GM15510 (cell line): ENCODE results near the gene SYTL1.

Source experiments
- POLR2A ChIP-seq: IDR thresholded peaks from 3 replicates; pipeline ENCODE4 v1.6.1; 2011; ENCODE audit warnings: borderline replicate concordance; ENCODE audit not compliant: insufficient read length; ENCODE audit errors: extremely low read depth

Gene SYTL1, protein sequence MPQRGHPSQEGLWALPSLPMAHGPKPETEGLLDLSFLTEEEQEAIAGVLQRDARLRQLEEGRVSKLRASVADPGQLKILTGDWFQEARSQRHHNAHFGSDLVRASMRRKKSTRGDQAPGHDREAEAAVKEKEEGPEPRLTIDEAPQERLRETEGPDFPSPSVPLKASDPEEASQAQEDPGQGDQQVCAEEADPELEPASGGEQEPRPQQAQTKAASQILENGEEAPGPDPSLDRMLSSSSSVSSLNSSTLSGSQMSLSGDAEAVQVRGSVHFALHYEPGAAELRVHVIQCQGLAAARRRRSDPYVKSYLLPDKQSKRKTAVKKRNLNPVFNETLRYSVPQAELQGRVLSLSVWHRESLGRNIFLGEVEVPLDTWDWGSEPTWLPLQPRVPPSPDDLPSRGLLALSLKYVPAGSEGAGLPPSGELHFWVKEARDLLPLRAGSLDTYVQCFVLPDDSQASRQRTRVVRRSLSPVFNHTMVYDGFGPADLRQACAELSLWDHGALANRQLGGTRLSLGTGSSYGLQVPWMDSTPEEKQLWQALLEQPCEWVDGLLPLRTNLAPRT

GRCh38 chr1:27341525-27342252, at the start of gene SYTL1:
TSS of gene SYTL1 (plus strand) at chr1:27342022. CDS start at chr1:27345335, 3,313 bp downstream.
- TF ChIP-seq POLR2A, result peak; percentile 58

- TF ChIP-seq POLR2A, result no peak
Observed at GRCh38 chr1:27292106-27292505, 49.7 kb upstream of the SYTL1 start.

DNA sequence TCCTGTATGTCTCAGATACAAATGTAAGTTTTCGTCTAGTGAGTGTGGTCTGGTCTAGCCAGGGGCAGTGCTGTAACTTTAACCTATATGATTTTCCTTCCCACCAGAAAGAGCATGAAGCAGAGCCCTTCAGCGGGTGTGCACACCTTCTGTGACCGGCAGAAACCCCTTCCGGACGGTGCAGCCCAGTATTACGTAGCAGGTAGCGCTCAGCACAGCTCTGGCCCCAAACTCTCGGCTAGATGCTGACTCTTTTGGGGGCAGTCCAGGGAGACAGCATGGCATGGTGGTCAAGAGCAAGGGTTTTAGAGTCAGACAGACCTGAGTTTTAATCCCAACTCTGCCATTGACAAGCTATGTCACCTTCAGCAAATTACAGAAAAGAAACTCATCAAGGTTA, 47.9 kb upstream of the SYTL1 start:
- TF ChIP-seq POLR2A, result no peak

- no peak for TF ChIP-seq POLR2A
Observed at GRCh38 chr1:27296773-27297291, 45.0 kb upstream of the SYTL1 start.

- no peak for TF ChIP-seq POLR2A
Observed at GRCh38 chr1:27297903-27298302, 43.9 kb upstream of the SYTL1 start.

GRCh38 chr1:27298632-27299384, 43.0 kb upstream of the SYTL1 start:
- no peak for TF ChIP-seq POLR2A

DNA sequence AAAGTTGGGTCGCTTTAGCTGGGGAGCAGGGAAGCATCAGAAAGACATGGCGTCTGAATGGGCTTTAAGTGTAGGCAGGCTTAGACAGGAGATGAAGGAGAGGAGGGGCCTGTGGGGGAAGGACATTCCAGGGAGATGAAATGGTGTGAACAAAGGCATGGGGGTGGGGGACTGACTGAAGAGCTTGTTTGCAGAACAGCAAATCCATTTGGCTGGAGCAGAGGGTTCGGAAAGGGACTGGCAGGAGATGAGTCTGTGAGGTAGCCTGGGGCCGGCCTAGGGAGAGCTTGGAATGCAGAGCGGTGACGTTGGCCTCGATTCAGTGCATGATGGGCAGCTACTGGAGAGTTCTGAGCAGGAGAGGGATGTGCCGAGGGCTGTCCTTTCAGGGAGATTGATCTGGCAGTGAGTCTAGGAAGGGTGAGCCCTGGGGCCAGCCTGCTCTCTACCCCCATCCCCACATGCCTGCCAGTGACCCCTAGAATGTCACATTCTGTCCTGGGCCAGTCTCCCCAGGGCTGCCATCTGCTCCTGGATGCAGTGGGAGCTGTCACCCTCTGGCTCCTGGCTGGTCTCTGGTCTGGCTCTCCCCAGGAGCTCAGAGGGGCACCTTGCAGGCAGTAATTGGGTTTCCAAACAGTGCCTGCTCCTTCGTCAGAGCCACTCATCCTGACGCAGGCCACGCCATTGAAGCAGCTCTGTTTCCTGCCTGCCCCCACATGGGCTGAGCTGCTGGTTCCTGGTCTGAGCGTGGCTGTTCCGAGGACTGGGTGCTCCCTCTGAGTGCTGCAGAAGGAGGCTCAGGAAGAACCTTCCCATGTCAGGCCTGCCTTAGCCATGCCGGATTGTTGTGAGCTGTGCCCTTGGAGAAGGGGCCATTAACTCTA, 42.2 kb upstream of the SYTL1 start:
- TF ChIP-seq POLR2A, result no peak

DNA sequence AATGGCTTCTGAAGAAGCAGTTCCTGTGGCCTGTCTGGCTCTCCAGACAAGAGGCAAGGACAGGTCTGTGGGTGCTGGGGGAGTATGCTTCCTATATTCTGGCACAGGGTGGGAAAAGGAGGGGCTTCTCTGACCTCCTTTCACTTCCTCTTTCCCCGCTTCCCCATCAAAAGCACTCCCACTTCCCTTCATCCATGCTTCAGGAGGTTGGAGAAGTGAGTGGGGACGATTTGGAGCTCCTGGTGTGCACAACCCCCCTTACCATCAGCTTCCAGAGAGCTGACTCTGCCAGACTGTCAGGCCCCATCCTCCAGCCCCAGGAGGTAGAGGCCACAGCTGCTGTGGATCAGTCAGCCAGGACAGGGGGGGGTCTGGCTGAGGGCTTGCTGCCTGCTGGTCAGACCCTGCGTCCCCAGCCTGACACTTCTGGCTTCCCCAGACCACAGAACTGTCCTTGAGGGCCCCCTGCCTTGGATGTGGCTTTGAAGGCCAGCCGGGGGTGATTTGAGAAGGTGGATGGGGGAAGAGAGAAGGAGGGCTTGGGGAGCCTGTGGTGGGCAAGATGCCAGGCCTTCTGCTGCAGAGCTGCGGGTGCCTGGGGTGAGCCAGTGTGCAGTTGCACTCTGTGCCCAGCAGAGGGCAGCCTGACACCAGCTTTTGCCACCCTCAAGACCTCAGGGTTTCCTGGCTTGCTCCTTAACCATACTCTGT, 41.3 kb upstream of the SYTL1 start:
- TF ChIP-seq POLR2A, result no peak

DNA sequence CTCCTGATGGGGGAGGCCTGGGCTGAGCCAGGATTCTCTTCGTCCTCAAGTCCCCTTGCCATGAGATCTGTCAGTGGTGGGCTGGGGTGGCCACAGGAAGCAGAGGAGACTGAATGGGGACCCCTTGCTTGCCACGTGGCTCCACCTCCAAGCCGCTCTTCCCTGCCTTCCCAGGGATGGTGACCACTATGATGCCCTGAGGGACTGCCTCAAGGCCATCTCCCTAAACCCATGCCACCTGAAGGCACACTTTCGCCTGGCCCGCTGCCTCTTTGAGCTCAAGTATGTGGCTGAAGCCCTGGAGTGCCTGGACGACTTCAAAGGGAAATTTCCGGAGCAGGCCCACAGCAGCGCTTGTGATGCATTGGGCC, 40.8 kb upstream of the SYTL1 start:
- TF ChIP-seq POLR2A, result no peak

DNA sequence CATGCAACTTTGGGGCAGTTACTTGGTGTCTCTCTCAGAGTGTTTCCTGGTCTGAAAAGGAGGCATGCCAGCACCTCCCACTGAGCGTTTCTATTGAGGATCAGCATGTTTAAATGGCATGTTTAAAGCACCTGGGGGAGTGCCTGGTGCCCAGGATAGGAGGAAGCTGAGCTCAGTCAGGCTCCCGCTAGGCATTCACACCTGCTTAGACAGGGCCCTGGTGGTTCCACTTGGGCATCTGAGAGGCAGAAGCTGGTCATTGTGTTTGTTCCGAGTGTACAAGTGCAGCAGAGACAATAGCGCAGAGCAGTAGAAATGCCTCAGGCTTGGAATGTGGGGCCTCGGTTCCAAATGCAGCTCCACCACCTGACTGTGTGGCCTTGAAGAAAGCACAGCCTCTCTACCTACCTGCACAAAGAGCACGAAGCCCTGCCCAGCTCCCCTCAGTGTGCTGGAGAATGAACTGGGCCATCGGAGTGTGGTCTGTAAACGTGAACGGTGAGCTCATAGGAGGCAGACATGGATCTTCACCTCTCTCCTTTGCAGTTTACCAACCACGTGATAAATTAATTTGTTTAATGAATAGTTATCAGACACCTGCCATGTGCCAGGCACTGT, 40.1 kb upstream of the SYTL1 start:
- no peak for TF ChIP-seq POLR2A

GRCh38 chr1:27302612-27303011, 39.2 kb upstream of the SYTL1 start:
- TF ChIP-seq POLR2A, result no peak

- TF ChIP-seq POLR2A, result no peak
Observed at GRCh38 chr1:27303509-27303908, 38.3 kb upstream of the SYTL1 start.

DNA sequence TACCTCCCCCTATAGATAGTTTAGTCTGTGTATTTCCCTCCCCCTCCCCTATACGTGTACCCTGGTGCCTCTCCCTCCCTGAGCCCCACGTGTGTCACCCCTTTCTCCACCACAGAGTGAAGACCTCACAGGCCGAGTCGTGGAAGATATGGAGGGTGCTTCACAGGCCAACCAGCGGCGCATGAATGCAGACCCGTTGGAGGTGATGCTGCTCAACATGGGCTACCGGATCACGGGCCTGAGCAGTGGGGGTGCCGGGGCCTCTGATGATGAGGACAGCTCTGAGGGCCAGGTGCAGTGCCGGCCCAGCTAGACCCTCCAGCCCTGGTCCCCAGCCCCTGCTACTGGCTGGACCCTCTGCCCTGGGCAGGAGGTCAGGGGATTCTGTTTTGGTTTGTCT, 35.8 kb upstream of the SYTL1 start:
- no peak for TF ChIP-seq POLR2A

GRCh38 chr1:27306892-27307761, 34.7 kb upstream of the SYTL1 start:
- no peak for TF ChIP-seq POLR2A
